ENCODE results near the gene FHL3. TPM values are rescaled to one million over a fixed set of nuclear protein-coding genes. Genes with fewer than 3 reads are reported as not detected.

Gene FHL3
- total and polyA plus RNA-seq, 2 of the 4 experiments (the other 2 are of a cell fraction) = 11.5 to 27.1 TPM

DNA sequence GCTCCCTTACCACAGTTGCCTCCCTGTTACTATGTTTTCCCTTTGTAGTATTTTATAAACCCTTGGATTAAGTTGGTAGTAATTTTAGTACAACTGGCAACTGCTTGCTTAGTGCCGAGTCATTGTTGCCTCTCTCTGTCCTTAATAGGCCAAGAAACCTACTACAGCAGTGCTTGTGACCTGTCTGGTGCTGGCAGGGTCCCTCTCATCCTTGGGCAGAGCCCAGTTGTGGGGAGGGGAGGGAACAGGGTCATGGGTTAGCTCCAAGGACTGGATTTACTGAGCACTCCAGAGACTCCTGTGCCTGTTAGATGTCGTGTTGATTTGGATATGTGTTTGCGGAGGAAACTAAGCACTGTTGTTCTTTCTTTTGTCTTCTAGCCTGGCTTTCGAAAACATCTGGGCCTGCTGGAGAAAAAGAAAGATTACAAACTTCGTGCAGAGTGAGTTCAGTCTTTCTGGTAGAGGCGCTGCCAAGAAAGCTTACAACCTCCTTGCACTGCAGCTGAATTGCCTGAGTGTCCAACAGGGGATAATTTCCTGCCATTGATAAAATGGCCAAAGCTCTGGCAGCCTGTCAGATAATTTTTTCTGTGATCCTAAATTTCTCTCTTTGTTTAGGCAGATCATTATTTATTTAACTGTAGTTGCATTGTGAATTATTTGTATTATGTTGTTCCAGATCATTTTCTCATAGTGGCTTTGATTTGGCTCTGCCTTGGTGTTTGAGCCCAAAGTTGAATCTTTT is 10.8 kb upstream of the FHL3 start:
- Histone ChIP-seq H2AK9ac (replicated peaks; ENCODE audit: low read depth, low read length, poor library complexity) (no peak overlapping the region), H4K5ac (ENCODE audit: low read depth, low read length) (peak overlapping the region; percentile 6; the same call in 1 of the 2 replicates), H3K23ac (ENCODE audit: low read depth, low read length) (peak overlapping the region; percentile 13; the same call in 1 of the 2 replicates), H2AK5ac (ENCODE audit: low read depth, low read length) (0 out of 2 replicates have a peak overlapping the region, but pooled peaks have one; percentile 37), H3K79me1 (ENCODE audit: low read depth in 1 of 2, low read length in 2 of 2) (peaks cover 31 to 56% of the 10 kb centered on the region in 2 experiments), H3K4me3 (ENCODE audit: insufficient read depth, low read depth, low read length) (no peak overlapping the region), H2AFZ (replicated peaks; ENCODE audit: low read length, poor library complexity) (no peak overlapping the region), H3K27ac (ENCODE audit: insufficient read depth, low read length) (peak overlapping the region; percentile 90; the same call in 1 of the 2 replicates), H3K18ac (ENCODE audit: low read depth, low read length) (no peak overlapping the region; the same call in 1 of the 2 replicates), H3K27me3 (ENCODE audit: control insufficient read depth, insufficient read depth, low read length) (no peaks in the 10 kb centered on the region), H2BK20ac (ENCODE audit: low read depth, low read length) (no peak overlapping the region), H3K9me3 (ENCODE audit: control insufficient read depth, insufficient read depth, low read length) (no peaks in the 10 kb centered on the region), H2BK15ac (ENCODE audit: low read depth, low read length) (no peak overlapping the region), H3K56ac (ENCODE audit: extremely low read depth, insufficient read depth, low read length) (no peak overlapping the region), H3K4me2 (ENCODE audit: low read depth, low read length) (peak overlapping the region; percentile 53; the same call in 1 of the 2 replicates), H3K9me1 (ENCODE audit: insufficient read depth, low read length) (no peaks in the 10 kb centered on the region), H3K4ac (ENCODE audit: low read depth, low read length) (peak overlapping the region; percentile 11; the same call in 1 of the 2 replicates), H2BK5ac (ENCODE audit: low read depth, low read length, poor library complexity, severe bottlenecking) (peak overlapping the region; percentile 57), H3K14ac (replicated peaks; ENCODE audit: low read depth, low read length) (no peak overlapping the region), H2BK120ac (ENCODE audit: low read depth, low read length) (no peak overlapping the region), H3K36me3 (ENCODE audit: control insufficient read depth, insufficient read depth, low read length) (peaks cover 21% of the 10 kb centered on the region), H4K20me1 (ENCODE audit: insufficient read depth, low read length) (0 out of 2 replicates have a peak, but pooled peaks cover 19% of the 10 kb centered on the region), H3K9ac (ENCODE audit: low read depth, low read length) (peak overlapping the region; percentile 68; the same call in 1 of the 2 replicates), H4K91ac (ENCODE audit: insufficient read depth, low read depth, low read length) (no peak overlapping the region), H3K4me1 (ENCODE audit: control insufficient read depth, insufficient read depth, low read length) (peaks cover 9% of the 10 kb centered on the region), H4K8ac (ENCODE audit: low read depth in 2 of 2, low read length in 2 of 2) (peak overlapping the region in 1 of 2 experiments; percentile 24; a peak in 1 of 4 replicates)
- ChIA-PET POLR2A (ENCODE audit: unreplicated experiment) (interaction anchor here (1.3 kb wide), 1 partner anchor 16 kb away, joined by 3 read pairs; no protein-coding TSS in a partner anchor), CTCF (interaction anchor here (1.1 kb wide), 1 partner anchor 56 kb away, joined by 3 read pairs; no protein-coding TSS in a partner anchor)
- TF ChIP-seq FOS (IDR thresholded peaks at IDR 0.05; ENCODE audit: low read depth, low read length) (no peak), NFE2L2 (IDR thresholded peaks at IDR 0.05; ENCODE audit: low read depth, low read length) (peak; percentile 76), BHLHE40 (IDR thresholded peaks at IDR 0.05; ENCODE audit: low read depth, low read length) (no peak)
- DNase-seq = peak; percentile 35
- in situ Hi-C loops (cut with MboI; ENCODE audit: low sequenced_read_pairs) = loop anchor here (25.0 kb wide), 3 partner anchors 429 to 1554 kb away; partner anchors contain the start of genes GNL2, MRPS15 and OSCP1
- WGBS, 2 experiments (ENCODE audit: extremely low coverage in 2 of 2, insufficient read length in 1 of 2) = 30% methylated on average over 2 of the region's 6 CpGs; no CpG with 5 or more reads in 1 of the 2 experiments
- intact Hi-C loops (cut with micrococcal nuclease) = no loop called here
- no TSS peak for BruUV-seq (replicated peaks)
- no peak for ATAC-seq (ENCODE audit: low read depth)
- dilution Hi-C loops (cut with HindIII; ENCODE audit: low sequenced_read_pairs, unreplicated experiment) = no loop called here

Data from IMR-90 (cell line).